DMS53 (cell line): ENCODE measurements around the gene MRPS12.
A peak's percentile ranks its signal among the peaks of the same experiment; 100 is the strongest.
"Not testable (repeated sequence)": the region's sequence is repeated elsewhere in the genome, so short reads cannot be mapped to it uniquely, and the experiment has no call there.

ENCODE experiments used
- DNase-seq: peaks from one replicate; lab custom pipeline; 2025; lab: John Stamatoyannopoulos, UW

MRPS12 gene

DNA sequence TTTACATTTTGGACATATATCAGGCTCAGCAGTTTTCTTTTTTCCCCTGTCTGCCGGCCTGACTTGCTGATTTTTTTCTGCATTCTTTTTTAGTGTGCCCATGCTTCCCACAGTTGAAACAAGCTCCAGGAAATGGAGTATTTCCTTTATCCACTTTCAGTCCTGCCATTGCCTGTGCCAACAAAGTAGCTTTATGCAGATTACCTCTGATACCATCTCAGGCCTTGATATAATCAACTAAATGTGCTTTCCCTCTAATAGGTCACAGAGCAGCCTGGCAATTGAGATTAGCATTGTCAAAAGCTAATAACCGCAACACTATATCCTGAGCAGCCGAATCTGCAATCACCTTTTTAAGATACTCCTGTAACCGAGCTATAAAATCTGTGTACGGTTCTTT lies 9.2 kb downstream of the MRPS12 start:
- DNase-seq: no peak

- not testable (repeated sequence) for DNase-seq
Observed at GRCh38 chr19:38941466-38941865, 10.7 kb downstream of the MRPS12 start.

DNA sequence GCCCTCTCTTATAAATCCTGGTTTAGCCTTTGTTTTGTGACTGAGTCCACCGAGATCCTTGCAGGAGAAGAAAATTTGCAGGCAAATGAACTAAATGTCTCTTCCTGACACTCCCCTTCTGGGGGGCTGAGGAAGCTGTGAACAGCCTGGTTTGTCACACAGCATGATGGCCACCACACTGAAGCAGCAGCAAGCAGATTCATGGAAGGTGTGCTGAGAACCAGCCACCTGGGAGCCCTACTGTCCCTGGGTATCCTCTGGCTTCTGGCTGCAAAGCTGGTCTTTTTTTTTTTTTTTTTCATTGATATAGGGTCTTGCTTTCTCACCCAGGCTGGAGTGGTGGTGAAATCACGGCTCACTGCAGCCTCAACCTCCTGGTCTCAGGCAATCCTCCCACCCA lies 11.2 kb downstream of the MRPS12 start:
- no peak for DNase-seq

DNA sequence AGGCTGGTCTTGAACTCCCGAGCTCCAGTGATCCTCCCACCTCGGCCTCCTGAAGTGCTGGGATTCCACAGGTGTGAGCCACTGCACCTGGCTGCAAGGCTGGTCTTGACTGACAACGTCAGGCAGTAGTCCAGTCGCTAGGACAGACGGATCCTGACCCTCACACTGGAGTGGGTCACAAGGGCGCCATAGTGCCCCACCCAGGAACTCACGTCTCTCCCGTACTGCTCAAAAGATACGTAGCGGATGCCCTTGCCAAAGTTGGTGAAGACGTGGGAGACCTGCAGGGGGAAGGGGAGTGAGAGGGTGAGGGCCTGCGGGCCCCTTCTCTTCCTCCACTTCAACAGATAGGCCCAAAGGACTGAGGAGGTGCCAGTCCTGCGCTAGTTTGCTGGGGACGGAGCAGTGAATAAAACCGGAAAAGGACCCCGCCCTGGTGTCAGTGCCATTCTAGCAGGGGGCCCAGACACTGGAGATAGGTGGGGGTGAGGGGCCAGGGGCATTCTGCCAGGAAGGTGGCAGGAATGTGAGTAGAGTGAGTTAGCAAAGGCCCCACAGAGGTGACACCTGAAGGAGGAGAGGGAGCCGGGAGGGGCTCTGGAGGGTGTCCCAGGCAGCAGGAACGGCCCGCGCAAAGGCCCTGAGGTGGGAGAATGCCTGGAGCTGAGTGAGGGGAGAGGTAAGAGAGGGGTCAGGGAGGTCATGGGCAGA lies 11.9 kb downstream of the MRPS12 start:
- DNase-seq: no peak

DNA sequence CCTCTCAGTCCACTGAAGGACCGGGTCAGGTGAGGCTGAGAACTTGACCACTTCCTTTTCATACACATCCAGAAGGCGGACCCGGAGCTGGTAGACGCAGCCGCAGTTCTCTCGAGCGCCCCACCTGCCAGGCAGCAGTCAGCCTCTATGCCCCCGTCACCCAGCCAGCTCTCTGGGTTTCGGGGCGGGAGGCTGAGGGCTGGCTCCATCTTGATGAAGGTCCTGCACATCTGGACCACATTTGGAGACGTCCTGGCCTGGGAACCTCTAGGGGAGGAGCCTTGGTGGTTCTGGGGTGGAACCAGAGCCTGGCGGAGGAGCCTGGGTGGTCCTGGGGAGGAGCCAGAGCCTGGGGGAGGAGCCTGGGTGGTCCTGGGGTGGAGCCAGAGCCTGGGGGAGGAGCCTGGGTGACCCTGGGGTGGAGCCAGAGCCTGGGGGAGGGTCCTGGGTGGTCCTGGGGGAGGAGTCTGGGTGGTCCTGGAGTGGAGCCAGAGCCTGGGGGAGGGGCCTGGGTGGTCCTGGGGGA lies 14.3 kb downstream of the MRPS12 start:
- no peak for DNase-seq

DNA sequence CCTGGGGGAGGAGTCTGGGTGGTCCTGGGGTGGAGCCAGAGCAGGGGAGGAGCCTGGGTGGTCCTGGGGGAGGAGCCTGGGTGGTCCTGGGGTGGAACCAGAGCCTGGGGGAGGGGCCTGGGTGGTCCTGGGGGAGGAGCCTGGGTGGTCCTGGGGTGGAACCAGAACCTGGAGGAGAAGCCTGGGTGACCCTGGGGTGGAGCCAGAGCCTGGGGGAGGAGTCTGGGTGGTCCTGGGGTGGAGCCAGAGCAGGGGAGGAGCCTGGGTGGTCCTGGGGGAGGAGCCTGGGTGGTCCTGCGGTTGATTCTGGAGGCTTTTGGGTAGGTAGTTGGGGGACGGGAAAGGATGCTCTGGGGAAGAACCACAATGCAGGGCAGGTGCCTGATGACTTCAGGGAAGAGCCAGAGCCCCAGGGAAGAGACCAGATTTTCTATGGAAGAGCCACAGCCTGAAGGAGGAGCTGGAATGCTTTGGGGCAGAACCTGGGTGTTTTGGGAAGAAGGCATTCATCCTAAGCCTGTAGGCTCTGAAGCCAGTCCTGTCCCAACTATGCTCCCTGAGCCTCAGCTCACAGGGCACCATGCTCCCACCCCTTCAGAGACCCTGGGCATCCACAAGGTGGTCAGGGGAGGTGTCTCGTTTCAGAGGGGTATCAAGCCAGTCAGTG lies 15.0 kb downstream of the MRPS12 start:
- DNase-seq: no peak

DNA sequence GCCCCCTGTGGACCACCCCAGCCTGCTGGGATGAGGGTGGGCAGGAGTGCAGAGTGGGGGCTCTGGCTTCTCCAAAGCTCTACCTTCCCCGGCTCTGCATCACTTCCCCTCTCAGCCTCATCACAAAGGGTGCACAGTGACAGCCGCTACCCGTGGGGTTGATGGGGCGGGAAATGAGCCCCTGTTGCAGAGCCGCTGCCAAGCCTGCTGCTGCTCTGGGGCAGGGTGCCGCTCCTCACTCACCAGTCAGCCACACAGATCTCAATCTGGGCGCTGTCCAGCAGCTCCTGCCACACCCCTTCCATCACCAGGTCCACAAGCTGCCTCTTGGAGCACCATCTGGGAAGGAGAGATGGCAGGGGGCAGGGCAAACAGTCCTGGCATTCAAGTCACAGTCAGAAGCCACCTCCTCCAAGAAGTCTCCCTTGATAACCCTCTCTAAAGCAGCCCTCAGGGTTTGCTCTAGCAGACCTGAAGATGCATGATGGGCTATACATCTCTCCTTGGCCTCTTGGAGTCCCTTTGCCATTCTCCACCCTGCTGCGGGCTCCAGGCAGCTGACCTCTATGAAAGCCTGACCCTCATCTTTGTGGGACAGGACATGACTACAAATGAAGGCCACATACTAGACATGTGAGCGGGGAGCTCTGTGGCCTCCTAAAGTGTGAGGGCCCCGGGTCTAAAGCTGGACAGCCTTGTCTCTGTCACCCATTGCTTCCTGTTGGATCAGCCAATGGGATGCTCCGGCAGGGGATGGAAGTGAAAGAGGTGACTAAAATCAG lies 15.7 kb downstream of the MRPS12 start:
- no peak for DNase-seq

DNA sequence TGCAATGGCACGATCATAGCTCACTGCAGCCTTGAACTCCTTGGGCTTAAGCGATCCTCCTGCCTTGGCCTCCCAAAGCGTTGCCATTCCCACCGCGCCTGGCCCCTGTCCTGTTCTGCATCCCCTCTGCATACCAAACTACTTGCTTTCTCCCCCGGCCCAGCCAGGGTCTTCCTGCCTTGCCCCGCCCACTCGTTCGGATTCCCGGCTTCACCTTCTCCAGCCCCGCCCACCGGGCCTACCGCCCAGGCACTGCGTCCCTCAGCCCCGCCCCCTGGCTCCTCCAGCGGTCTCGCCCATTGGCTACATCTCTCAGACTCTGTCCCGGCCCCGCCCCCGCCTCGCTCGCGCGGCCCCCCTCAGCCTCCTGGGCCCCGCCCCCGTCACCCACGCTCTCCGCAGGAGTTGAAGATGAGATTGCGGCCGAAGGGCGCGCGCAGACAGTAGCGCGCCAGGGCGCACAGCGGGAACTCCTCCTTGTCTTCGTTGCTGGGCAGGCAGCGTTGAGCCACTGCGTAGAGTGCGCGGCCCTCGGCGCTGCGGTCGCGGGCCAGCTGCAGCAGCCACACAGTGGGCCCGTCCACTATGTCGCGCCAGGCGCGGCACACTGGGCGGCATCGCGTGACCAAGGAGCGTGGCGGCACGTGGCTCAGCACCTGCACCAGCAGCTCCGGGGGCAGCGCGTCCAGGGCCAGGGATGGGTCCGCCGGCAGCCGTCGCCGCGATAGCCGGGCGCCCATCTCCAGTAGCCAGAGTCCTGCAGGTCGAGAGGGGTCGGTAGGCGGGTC lies 19.0 kb downstream of the MRPS12 start:
- peak; percentile 90 for DNase-seq

GRCh38 chr19:38951187-38951586 lies 20.4 kb downstream of the MRPS12 start:
- DNase-seq: no peak

- peak; percentile 92 for DNase-seq
Observed at GRCh38 chr19:38952395-38953165, 21.8 kb downstream of the MRPS12 start.

DNA sequence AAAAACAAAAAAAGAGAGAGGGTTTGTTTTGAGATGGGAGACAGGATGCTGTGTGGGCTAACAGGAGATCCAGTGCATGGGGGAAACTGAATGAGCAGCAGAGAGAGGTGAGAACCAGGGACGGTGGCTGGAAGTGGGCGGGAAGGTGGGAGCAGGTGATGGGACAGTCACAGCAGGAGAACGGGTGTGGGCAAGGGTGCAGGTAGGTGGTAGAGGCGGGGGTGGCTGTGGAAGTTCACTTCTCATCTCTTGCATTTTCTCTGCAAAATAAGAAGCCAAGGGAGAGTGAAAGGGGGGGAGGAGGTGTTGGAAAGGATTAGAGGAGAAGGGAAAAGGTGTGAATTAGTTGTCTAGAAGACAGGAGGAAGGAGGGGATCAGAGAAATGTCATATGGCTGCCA lies 22.9 kb downstream of the MRPS12 start:
- no peak for DNase-seq

DNA sequence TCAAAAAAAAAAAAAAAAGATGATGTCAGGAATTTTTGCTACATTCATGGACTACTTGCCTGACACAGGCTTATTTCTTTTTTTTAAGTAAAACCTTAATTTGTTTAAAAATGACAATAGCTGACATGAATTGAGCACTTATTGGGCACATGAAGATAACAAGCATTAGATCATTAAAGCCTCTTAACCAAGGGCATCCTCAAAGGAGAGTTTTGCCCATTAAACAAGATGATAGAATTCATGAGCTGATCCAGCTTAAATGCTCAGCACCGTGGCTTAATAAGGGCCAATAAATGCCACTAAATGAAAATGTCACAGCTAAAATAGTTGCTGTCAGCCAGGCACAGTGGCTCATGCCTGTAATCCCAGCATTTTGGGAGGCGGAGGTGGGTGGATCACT lies 25.5 kb downstream of the MRPS12 start:
- no peak for DNase-seq

DNA sequence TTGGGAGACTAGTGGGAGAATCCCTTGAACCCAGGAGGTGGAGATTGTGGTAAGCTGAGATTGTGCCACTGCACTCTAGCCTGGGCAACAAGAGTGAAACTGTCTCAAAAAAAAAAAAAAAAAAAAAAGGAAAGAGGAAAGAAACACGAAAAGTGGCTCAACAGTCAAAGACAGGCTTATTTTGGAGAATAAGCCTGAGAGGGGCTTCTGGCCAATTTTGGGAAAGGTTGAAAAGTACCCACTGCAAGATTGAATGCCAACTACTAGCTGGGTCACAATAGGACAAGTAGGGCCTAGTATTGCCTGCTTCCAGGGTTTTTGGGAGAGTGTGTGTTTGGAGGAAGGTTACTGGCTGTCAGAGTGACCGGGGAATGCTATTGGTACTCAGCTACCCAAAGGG lies 27.6 kb downstream of the MRPS12 start:
- DNase-seq: no peak

DNA sequence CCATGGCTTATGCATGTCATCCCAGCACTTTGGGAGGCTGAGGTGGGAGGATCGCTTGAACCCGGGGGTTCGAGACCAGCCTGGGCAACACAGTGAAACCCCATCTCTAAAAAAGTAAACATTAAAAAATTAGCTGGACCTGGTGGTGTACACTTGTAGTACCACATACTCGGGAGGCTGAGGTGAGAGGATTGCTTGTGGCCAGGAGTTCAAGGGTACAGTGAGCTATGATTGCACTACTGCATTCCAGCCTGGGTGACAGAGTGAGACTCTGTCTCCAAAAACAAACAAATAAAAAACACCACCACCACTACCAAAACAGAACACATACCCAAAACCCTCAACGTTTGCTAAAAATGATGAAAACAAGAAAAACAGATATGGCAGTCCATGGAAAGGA lies 28.9 kb downstream of the MRPS12 start:
- no peak for DNase-seq

DNA sequence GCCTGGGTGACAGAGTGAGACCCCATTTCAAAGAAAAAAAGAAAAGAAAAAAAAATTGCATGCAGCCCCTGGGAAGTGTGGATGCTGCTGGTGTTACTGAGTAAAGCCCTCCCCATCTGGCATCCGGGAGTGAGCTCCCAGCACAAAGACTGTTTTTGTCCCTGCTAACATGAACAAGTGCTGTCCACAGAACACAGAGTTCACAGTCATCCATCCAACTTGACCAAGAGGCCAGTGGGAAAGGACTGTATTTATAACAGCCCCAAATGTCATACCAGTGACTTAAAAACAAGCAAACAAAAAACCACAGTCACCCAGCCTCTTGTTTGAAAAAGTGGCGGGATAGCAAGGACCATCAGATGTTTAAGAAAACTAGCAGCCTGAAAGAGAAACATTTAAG lies 34.0 kb downstream of the MRPS12 start:
- DNase-seq: no peak

DNA sequence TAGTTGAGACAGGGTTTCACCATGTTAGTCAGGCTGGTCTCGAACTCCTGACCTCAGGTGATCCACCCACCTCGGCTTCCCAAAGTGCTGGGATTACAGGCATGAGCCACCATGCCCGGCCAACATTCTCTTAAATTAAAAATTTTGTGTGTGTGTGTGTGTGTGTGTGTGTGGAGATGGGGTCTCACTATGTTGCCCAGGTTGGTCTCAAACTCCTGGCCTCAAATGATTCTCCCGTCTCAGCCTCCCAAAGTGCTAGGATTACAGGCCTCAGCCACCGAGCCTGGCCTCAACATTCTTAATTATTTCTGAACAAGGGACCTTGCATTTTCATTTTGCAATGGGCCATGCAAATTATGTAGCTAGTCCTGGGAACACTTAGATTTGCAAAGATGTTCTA lies 35.4 kb downstream of the MRPS12 start:
- not testable (repeated sequence) for DNase-seq

DNA sequence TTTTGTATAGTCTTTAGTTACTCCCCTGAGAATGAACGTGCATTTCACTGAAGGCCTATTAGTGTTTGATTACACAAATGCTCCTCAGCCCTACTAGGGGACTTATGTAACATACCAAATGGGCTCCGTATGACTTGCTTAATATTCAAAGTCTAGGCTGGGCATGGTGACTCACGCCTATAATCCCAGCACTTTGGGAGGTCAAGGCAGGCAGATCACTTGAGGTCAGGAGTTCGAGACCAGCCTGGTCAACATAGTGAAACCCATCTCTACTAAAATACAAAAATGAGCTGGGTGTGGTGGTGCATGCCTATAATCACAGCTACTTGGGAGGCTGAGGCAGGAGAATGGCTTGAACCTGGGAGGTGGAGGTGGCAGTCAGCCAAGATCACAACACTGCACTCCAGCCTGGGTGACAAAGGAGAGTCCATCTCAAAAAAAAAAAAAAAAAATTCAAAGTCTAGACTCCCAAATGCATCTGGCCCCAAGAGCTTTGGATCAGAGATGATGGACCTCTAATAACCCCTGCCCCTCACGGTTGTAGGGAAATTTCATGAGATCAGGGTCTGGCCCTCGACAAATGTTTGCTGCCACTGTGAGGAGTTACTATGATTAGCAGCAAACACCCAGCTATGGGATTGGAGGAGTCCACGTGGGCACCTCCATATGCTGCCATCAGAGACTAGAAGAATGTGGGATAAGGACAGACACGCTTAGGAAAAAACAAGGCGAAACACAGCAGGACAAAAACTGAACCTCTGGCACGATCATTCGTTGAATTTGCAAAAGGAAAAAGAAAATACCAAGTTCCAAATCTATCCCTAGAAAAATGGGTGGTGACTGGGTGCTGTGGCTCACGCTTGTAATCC lies 40.2 kb downstream of the MRPS12 start:
- DNase-seq: no peak

- DNase-seq: peak; percentile 44
Observed at GRCh38 chr19:38971672-38972071, 40.9 kb downstream of the MRPS12 start.

DNA sequence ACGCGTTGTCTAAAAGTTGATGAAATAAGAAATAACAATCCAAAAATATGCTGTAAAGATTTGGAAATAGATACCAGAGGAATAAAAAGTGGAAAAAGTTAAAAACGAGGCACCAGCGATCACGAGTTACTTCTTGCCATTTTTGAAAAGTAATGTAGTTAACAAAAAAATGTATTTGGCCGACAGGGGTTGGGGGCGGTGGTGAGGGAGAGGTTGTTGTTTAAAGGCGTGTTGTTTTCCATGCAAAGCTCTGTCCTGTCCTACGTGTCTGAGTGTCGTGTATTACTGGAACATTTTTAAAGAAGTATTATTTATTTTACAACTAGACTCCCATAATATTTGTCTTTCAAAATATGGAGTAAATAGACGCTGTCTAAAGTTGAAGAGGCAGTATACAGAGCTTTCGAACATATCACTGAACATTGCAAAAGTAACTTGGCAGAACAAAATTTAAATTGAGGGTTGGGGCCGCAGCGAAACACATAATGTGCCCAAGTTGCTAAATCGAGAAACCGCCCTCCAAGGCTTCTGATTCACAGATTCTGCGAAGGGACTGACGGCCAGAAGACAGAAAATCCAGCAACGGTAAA lies 44.0 kb downstream of the MRPS12 start:
- no peak for DNase-seq
